GM18858 (cell line): ENCODE measurements around the gene MEIG1.
A peak's percentile ranks its signal among the peaks of the same experiment; 100 is the strongest.
"Not testable (repeated sequence)": the region's sequence is repeated elsewhere in the genome, so short reads cannot be mapped to it uniquely, and the experiment has no call there.

Experiments
- ATAC-seq: cut with Tn5 transposase; IDR thresholded peaks from one replicate; pipeline ENCODE4 v1.9.1; 2021; ENCODE audit not compliant: unreplicated experiment

The MEIG1 gene, protein sequence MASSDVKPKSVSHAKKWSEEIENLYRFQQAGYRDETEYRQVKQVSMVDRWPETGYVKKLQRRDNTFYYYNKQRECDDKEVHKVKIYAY

DNA sequence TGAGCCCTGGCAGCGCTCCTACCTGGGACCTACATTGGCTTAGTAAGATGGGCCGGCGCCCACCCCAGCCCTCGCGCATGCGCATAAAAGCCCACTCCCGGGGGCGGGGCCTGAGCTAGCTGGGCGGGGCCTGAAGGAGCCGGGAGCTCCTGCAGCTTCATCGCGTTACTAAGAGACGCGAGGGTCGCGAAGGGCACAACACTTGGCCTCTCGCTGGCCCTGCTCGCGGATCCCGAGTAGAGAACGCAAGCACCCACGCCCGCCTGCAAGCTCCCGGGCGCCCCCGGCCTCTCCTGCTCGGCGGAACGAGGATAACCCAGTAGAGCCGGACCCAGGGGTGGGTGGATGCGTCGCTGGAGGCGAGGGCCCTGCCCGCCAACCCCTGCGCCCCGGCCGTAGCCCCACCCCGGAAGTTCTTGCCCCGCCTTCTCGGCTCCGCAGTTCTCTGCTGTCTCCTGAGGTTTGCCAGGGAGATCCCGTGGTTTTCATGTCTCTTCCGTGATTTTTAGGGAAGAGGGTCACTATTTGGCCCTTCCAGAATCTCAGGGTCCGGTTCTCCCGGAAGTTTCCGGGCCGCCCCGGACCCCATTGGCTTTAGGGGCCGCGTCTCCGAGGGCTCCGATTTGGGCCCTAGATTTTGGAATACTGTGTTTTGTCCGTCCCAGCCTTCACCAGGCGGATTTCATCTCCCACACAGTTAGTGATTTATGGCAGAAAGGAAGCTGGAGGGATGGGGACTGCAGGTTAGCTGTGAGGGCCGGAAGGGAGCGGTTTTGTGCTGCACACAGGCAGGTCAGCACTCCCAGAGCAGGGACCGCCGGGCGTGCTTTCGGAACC is at the start of gene MEIG1:
Gene MEIG1 (plus strand): TSS at position 168 of the 837 bp plus-strand sequence. CDS start 7,081 bp downstream, outside the sequence.
- peak; percentile 60 for ATAC-seq

DNA sequence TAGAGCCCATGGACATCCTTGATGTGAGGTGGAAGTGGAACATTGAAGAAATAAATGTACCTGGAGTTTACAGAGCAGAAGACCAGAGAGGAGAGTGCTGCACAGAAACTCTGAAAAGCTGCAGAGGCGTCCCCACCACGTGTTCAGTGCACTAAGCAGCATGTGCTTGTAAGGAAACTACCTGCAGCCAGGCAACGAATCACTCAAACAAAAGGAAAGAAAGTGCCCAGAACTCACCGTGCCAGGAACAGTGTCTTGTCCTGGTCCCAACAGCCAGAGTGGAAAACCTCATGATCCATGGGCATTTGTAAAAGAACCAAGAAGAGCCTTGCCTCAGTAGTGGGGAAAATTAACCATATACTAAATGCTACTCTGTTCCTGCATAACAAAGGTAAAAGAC is 48.2 kb upstream of the MEIG1 start:
- ATAC-seq = no peak

DNA sequence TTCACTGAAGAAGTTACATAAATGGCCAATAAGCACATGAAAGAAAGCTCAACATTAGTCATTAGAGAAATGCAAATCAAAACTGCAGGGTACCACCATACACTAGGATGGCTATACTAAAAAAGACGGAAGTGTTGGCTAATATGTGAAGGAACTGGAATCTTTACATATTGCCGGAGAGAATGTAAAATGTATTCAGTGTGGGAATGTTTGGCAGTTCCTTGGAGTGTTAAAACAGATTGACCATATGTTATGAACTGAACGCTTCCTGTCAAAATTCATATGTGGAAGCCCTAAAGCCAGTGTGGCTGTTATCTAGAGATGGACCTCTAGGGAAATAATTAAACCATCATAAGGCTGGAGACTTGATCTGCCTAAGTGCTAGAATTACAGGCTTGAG is 47.4 kb upstream of the MEIG1 start:
- ATAC-seq = no peak

DNA sequence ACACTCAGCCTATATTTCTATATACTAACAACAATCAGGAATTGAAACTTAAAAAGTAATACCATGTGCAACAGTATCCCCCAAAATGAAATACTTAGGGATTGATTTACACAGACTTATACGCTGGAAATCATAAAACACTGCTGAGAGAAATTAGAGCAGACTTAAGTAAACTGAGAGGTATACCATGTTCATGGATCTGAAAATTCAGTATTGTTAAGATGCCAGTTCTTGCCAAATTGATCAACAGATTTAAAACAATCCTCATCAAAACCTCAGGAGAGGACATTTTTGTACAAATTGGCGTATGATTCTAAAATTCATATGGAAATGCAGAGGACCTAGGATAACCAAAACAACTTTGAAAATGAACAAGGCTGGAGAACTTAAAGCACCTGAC is 42.6 kb upstream of the MEIG1 start:
- ATAC-seq = no peak

DNA sequence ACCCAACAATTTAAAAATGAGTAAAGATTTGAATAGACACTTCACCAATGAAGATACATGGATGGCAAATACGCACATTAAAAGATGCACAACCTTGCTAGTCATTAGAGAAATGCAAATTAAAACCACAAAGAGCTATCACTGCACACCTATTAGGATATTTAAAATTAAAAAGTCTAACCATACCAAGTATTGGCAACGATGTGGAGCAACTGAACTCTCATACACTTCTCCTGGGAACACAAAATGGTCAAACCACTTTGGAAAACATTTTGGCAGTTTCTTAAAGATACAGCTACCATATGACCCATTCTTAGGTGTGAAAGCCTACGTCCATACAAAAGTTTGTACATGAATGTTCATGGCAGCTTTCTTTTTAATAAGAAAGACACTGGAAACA is 41.4 kb upstream of the MEIG1 start:
- ATAC-seq = no peak

DNA sequence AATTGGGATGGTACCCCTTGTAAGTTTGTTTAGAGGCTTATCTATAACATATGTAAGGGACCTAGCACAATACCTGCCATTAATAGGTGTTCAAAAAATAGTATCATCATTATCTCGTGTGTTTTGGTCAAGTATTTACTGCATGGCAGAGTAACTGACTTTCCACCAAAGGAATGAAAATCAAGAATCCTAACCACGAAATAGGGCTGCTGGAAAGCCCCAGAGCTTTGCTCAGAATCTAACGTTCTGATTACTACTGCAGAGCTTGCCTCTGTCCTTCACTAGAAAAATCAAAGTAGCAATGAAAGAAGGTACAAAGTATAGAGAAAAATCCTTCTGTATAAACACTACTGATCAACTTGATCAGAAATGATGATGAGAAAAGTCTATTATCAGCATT is 40.2 kb upstream of the MEIG1 start:
- ATAC-seq = no peak

DNA sequence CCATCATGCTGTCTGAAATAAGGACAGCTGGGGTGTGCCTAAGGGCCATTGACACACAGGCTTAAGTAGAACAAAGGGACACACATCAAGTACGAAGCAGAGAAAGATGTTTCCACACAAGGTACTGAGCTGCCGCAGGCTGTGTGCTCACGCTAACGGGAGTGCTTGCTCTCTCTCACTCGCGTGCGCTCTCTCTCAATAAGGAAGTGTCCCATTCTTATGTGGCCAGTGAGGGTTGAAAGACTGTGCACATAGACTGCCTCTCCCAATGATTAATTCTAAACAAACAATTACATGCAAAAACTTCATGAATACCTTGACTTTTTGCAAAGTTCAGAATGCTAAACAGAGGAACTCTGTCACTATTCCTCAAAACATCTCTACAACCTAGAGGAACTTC is 35.2 kb upstream of the MEIG1 start:
- no peak for ATAC-seq

DNA sequence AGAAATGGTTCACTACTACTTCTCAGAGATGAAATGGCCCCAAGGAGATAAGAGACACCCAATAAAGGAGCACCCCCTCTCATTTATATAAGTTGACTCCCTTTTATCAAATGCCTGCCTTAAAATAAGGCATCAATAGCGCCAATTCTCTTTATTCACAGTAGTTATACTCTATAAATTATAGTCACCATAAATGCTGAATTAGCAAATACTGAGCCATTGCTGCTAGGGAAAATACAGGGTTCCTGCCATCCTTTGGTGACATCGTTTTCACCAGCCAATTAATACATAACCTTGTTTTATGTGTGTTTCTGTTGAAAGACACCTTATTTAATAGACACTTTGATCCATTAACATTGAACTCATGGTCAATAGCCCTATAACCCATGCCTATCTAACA is 33.9 kb upstream of the MEIG1 start:
- no peak for ATAC-seq

DNA sequence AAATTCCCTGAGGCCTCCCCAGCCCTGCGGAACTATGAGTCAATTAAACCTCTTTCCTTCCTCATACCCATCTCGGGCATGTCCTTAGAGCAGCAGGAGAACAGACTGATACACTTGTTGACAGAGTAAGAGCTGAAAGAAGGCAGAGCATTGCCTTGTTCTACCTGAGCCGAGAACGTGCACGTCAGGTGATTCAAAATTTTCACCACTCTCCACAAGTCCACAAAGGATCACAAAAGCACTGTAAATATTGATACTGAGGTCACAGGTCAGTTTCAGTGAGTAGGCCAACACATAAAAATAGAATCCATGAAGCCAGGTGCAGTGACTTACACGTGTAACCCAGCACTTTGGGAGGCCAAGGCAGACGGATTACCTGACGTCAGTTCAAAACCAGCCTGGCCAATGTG is 33.1 kb upstream of the MEIG1 start:
- ATAC-seq = no peak

DNA sequence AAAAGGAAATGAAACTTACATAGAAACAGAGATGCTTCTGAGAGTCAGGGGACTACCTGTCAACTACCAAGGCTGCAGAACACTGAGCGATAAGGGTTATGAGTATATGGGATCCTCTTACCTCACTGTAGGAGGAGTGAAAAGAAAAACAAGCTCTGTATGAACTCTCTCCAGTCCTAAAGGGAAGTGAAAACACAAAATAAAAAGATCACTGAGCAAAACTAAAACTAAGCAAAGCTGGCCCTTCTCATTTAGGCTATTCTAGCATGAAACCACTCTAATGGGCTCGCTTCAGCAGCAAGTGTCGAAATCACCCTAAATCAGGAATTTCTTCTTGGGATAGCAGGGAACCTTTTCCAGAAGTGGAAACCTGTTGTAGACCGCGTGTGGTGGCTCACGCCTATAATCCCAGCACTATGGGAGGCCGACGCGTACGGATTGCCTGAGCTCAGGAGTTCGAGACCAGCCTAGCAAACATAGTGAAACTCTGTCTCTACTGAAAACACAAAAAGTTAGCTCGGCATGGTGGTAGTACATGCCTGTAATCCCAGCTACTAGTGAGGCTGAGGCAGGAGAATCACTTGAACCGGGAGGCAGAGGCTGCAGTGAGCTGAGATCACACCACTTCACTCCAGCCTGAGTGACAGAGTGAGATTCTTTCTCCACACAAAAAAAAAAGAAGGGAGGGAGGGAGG is 32.3 kb upstream of the MEIG1 start:
- ATAC-seq = peak; percentile 99

DNA sequence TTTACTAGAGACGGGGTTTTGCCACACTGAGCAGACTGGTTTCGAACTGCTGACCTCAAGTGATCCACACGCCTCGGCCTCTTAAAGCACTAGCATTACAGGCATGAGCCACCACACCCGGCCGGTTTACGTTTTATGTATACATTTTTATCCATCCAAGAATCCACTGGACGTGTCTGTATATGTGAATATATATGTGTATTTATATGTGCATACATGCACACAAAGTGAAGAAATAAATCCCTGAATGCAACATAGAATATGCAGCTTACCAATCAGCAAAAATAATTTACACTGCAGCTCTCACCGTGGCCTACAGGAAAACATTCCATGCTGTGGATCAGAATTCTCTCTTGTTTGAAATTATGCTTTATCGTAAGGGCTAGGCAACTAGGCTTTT is 28.6 kb upstream of the MEIG1 start:
- no peak for ATAC-seq

DNA sequence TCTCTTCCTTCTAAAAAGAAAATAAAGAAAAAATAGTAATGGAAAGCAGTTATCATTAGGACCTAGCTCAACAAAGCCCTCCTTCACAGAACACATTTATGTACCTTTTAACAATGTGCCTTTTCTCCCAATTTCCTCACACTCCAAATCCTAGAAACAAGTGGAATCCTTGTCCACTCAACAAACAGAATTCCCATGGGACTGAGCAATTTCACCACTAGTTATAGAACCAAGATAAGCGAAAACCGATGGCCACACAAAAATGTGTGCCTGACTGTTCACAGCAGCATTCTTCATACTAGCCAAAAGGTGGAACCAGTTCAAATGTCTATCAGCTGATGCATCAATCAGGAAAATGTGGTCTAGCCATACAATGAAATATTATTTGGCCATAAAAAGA is 22.6 kb upstream of the MEIG1 start:
- ATAC-seq = no peak

DNA sequence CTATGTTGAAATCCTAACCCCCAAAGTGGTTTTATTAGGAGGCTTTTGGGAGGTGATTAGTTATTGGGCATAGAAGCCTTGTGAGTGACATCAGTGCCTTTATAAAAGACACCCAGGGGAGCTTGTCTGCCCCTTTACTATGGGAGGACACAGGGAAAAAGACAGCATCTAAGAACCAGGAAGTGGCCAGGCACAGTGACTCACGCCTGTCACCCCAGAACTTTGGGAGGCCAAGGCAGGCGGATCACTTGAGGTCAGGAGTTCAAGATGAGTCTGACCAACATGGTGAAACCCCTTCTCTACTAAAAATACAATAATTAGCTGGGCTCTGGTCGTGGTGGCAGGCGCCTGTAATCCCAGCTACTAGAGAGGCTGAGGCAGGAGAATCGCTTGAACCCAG is 20.2 kb upstream of the MEIG1 start:
- ATAC-seq = not testable (repeated sequence)

DNA sequence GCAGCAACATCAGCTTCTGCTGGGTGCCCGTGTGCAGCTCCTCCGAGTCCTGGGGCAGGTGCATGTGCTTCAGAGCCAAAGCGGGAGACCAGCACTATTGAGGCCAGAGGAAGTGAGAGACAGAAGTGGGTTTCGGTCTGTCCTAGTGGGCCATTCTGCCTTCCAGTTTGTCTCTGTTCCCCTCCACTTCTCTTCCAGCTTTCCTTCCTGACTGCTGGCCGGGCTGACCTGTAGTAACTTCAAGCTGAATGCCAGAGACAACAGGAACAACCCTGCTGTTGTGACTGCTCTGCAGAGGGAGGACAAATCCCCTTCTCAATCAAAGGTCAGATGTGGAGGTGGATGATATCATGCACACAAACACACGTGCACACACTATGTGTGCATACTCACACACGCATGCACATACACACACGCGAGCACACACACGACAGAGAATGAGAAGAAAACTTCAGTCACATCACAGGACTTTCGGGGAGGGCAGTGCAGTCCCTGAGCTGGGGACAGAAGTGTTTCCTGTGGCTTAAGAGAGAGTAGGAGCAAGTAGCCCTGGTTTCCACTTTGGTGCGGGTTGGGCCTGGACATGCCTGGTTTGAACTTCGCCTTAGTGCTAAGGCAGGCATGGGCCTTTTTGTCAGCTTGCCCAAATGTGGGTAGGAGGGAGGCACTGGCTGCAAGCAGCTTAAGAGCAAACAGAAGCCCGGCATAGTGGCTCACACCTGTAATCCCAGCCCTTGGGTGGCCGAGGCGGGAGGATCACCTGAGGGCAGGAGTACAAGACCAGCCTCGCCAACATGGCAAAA is 16.8 kb upstream of the MEIG1 start:
- peak; percentile 82 for ATAC-seq

DNA sequence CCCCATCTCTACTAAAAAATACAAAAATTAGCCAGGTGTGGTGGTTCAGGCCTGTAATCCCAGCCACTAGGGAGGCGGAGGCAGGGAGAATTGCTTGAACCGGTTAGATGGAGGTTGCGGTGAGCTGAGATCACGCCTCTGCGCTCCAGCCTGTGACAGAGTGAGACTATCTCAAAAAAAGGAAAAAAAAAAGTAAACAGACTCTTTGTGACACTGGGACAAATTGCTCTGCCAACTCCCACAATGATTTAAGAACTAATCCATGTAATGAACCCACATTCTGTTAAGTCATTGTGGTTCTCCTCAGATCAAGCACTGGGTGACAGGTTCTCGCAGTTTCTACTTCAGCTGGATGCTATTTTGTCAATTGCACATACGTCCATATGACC is 16.2 kb upstream of the MEIG1 start:
- not testable (repeated sequence) for ATAC-seq

DNA sequence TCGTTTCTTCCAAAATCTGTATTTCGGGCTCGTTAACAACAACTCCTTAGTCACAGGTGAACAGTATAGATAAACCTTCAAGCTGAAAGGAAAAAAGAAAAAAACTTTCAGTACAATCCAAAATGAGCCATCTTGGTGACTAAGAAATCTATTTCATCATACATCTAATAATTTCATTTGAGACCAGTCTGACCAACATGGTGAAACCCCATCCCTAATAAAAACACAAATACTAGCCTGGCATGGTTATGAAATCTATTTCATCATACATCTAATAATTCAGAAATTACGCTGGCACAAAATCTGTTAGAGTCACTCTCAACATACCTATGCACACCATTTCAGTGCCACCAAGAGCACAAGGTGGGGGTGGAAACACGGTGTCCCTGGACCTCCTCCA is 14.1 kb upstream of the MEIG1 start:
- ATAC-seq = no peak

DNA sequence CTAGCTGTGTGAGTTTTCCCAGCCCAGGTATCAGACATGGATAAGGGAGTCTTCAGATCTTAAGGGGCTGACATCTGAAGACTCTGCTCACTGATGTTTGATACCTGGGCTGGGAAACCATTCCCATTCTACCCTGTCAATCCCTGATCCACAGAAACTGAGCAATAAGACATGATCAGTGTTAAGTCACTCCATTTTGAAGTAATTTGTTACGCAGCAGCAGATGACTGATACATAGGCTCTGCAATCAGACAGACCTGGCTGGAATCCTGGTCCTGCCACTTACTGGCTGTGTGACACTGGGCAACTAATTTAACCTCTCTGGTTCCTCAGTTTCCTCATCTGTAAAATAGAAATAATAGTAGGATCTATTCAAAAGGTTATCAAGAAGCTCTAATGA is 11.9 kb upstream of the MEIG1 start:
- no peak for ATAC-seq

DNA sequence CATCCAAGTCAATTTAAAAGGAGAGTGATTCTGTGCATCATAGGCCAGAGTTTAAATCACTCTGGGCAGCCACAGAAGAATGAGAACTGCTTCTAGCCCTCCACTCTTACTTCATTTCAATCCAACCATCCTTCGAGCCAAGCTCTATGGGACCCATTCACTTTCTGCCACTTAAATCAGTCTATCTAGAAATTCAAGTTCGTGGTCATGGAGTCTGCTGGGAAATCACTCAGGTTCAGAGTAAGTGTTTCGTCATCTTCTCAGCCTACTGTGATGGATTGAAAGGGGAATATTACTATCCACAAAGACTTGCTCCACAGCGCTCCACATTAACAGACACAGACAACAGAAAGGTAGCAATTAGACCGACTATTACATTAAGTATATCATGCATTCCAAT is 9.9 kb upstream of the MEIG1 start:
- no peak for ATAC-seq

DNA sequence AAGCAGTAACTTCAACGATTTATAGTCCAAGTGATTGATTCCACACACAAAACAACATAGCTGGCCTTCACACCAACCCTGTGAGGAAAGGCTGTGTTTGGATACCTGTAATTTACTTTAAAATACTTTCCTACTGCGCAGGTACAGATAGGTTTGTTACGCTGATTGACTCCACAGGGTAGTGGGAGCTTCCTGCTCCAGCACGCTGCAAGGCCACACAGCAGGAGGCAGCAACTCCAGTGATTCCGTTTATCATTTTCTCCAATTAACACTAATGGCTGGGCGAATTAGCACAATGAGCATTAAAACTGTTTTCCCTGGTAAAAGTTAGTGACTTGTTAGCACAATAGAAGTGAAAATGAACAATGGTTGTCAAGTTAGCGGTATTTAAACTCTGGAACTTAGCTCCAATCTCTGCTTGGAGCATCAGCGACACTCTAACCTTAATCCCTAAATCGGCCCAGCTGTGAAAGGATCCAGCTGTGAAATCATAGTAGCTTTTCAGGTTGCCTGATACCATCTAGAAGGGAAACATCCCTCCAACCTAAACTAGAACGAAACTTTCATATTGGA is 6.3 kb upstream of the MEIG1 start:
- no peak for ATAC-seq

DNA sequence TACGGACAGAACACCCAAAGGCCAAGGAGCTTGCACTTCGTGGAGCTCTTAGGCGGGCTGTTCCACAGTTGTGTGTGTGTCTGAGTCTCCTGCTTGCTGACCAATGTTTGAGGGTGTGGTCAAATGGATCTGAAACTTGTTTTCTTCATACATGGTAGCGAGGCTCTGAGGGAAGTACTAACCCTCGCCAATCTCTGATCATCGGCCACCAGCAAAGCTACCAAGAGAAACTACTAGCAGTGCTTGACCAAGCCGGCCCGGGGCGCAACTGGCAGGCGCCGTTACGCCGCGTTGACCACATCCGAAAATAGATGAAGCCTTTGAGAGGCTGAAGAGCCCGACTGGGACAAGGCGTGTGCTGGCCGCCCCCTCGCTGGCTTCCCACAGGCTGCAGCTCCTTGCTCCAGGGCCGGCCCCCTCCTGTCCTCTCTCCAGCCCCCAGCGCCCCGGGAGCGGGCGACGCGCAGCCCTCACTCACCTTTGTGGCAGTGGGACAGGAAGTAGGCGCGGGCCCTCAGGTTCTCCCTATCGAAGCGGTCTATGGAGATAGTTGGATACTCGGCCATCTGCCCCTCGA is 5.7 kb upstream of the MEIG1 start:
- ATAC-seq = peak; percentile 20
